GM10266 (cell line): ENCODE results near the gene PPP1R3G.

Source experiments
- DNase-seq: peaks from one replicate; pipeline ENCODE4 v3.0.0; 2012; ENCODE audit errors: extremely low spot score
- CTCF ChIP-seq: IDR thresholded peaks from 2 replicates; pipeline ENCODE4 v1.5.1; 2012; ENCODE audit warnings: mild to moderate bottlenecking, low read depth; ENCODE audit not compliant: control insufficient read depth, insufficient read depth; ENCODE audit errors: missing control alignments

The PPP1R3G gene

GRCh38 chr6:5102267-5102970 is 17.3 kb downstream of the PPP1R3G start:
- no peak for TF ChIP-seq CTCF
- DNase-seq = no peak

- no peak for TF ChIP-seq CTCF
- no peak for DNase-seq
Observed at GRCh38 chr6:5103250-5103649, 18.1 kb downstream of the PPP1R3G start.

- TF ChIP-seq CTCF = no peak
- no peak for DNase-seq
Observed at GRCh38 chr6:5104667-5105066, 19.5 kb downstream of the PPP1R3G start.

GRCh38 chr6:5105146-5105545 is 20.0 kb downstream of the PPP1R3G start:
- DNase-seq = no peak
- no peak for TF ChIP-seq CTCF

- no peak for DNase-seq
- TF ChIP-seq CTCF = no peak
Observed at GRCh38 chr6:5107341-5107740, 22.2 kb downstream of the PPP1R3G start.

GRCh38 chr6:5108068-5108467 is 22.9 kb downstream of the PPP1R3G start:
- no peak for DNase-seq
- TF ChIP-seq CTCF = no peak

GRCh38 chr6:5108536-5109150 is 23.5 kb downstream of the PPP1R3G start:
- TF ChIP-seq CTCF = no peak
- no peak for DNase-seq
